HG03280 (cell line): Measurements from ENCODE around the gene MACROD2.

ENCODE experiments used
- ATAC-seq: cut with Tn5 transposase; IDR thresholded peaks from one replicate; pipeline ENCODE4 v1.9.1; 2021; ENCODE audit warnings: mild to moderate bottlenecking, moderate library complexity; ENCODE audit not compliant: unreplicated experiment

The MACROD2 gene

DNA sequence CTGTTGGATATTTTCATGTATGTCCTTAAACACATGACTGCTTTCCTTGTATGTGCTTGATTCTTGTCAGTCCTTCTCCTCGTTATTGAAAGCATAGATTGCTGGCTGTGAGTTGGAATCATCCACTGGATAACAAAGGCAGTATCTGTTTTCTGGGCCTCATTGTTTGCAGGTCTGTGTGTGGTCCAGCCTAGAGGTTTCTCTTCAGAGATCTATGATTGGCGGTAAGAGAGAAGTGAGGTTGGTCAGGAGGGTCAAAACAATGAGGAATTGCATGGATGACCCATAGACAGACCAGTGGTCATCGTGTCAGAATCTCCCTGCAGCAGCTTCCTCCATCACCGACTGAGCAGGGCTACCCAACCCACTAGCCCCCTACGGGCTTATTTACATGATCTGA is 1663.0 kb downstream of the MACROD2 start:
- ATAC-seq, result no peak

DNA sequence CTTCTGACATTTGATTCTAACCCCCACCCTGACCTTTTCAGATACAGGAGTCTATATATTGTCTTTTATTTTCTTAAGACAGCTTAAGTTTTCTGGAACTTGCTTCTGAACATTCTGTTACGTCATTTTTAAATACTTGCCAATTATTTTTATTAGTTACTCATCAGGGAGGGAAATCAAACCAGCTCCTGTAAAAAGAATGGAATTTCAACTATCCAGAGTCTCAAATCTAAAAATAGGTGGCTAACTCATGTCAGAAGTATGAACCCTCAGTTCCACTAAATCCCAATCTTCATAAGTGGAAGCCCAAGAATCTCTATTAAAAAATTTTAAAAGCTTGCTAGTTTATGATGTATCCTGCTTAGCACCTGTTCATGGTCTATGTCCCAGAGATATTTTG is 1677.9 kb downstream of the MACROD2 start:
- ATAC-seq, result no peak

DNA sequence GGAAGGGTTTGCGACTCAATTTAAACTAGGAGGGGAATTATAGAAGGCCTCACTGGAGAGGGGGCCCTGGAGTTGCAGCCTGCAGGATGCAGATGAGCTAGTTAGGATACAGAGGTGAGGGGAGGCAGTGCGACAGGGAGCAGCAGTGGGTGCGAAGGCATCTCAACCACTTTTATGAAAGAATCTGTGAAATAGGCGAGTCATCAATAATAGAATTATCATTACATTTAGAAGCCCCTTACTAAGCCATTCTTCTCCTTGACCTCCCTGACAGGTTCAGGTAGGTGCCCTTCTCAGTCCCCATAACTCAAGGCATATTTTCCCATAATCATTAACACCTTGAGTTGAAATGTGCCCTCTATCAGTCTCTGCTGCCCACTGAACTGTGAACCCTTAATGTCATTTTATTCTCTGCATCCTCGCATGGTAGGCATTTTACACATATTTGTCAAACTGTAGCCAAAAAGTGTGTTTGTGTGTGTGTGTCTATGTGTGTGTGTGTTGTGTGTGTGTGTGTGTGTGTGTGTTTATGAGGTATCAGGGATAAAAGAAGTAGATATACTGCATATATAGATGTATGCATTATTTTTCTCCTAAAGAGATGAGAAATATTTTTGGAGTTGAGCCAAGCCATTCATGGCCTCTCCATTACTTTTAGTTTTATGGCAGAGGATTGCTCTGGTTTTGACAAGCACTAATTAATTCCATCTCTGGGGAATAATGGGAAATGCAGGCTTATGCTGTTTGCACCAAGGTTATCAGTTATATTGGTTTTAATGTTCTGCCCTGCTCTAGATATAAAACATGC is 1679.1 kb downstream of the MACROD2 start:
- no peak for ATAC-seq

DNA sequence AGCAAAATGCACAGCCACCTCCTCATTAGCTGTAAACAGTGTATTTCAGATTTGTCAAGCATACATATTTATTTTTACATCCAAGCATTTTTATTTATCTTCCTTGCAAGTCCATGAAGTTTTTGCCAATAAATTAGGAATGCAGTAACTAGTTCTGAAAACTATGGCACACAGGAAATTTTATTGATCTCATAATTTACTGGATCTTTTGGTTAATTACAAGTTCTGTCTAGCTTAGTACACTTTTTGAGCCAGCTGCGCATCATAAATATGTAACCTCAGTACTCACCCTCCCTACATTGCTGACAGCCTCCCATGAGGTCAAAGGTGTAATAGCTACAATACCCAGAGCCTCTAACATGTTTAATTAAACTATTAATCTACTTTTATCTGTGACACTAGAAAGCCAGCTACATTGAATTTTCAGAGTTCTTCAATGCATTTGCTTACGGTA is 1679.8 kb downstream of the MACROD2 start:
- no peak for ATAC-seq

DNA sequence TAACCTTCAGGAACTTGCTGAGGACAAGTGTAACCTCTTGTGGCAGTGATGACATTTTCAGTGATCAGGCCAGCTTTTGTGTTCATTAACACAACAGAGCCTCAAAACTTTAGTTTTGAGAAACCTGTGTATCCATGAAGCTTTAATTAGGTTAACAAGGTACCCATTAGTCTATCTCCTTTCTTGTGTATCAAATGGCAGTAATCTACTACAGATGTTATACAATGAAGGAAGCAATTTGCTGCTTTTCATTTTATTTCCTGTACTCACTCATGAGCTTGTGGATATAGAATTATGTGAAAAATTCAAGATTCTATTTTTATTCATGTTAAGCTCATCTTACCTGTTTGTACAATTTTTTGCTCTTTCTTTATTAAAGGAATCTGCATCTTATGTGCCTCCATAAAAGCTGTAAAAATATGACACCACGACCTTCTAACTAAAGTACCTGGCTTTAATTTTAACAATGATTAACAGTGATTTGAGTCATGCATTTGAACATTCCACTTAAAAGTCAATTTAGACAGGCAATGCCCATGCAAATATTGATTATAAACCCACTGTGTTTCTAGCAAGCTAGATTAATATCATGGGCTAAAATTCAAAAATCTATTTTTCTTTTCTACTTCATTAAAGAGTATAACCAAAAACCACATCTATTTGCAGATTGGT is 1680.6 kb downstream of the MACROD2 start:
- ATAC-seq, result no peak

DNA sequence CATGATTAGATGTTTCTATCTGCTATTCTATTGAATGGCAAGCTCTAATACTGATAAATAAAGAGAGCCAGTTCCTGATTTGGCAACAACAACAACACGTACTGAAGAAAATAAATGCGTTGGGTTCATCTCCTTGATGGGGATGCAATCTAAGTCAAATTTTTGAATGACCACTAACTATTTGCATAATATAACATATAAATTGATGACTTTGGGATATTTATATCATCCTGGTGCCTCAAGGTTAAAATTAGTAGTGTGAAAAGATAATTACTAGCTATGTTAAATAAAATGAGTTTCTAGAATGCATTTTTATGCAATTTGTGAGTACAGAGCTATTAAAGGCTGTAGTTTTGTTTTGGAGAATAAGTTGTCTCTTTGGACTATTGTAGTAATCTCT is 1681.5 kb downstream of the MACROD2 start:
- ATAC-seq, result no peak

DNA sequence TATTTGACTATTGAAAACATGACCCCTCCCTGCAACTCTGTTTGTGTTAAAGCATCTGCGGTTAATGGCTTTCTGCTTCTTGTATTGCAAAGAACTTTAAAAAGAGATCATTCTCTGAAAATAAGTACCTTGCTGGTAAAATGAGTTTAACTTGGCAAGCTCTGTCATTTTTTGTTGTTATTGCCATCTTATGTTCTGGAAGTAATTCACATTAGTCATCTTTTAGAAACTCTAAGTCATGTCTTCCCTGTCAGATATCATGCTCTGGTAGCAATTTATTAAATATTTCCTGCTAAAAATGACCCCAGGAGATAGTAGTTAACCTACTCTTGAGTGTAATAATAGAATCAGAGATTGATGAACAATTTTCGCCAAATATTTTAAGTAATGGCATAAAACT is 1687.4 kb downstream of the MACROD2 start:
- no peak for ATAC-seq

DNA sequence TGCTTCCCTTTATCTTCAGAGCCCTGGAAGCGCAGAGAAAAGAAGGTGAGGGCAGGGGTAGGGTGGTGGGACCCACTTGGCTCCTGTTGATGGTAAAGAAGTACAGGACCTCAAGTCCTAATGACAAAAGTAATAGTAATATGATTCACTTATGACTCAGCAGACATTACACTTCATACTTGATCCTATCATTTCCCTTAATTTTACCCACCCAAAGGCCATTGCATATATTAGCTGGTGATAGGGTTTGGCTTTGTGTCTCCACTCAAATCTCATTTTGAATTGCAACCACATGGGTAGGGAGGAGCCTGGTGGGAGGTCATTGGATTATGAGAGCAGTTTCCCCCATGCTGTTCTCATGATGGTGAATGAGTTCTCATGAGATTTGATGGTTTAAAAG is 1697.3 kb downstream of the MACROD2 start:
- no peak for ATAC-seq

DNA sequence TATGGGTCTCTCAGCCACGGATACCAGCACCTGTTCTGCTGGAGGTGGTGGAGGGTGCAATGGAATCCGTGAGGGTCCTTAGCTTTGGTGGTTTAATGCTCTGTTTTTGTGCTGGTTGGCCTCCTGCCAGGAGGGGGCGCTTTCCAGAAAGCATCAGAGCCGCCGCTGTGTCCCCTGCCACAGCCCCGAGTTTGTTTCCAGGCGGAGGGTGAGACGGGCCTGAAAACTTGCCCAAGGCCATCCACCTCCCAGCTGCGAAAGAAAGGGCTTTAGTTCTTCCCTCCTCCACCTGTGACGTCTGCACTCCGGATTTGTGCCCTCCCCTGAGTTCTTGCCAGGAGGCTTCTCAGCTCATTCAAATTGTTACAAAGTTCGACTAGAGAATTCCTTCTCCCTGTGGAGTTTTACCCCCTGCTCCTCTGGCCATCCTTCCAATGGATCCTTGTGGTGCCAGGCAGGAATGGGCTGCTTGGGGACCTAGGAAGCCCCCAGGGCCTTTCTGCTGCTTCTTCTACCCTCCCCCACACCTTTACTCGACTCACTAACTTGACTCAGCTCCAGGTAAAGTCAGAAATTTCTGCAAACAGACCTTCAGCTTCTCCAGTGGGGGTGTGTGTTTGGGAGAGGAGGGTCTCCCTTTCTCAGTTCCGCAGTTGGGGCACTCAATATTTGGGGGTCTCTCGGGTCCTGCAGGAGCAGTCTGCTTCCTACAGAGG is 1704.3 kb downstream of the MACROD2 start:
- no peak for ATAC-seq

DNA sequence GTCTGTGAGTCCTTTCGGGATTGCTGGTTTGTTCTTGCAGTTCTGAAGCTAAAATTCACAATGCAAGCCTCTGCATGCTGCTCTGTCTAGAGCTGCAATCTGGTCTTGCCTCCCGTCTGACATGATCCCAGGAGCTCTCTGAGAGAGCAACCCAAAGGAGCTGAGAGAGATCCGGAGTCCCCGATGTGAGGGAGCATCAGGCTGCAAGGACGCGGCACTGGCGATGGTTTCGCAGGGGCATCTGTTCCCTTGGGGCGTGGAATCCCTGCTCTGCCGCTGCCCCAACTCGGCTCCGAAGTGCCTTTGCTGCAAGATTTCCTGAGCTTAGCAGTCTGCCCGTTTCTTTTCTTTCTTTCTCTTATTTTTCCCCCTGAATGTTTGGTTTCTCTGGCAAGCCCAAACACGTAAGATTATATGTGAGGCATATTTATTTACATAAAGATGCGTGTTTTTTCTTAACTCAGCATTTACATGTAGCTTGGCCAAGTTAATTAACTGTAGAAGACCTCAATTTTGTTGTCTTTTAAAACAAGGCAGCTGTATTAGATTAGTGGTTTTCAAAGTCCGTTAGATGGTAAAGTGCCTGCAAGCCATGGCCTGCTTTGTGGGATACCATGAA is 1704.9 kb downstream of the MACROD2 start:
- ATAC-seq, result no peak

DNA sequence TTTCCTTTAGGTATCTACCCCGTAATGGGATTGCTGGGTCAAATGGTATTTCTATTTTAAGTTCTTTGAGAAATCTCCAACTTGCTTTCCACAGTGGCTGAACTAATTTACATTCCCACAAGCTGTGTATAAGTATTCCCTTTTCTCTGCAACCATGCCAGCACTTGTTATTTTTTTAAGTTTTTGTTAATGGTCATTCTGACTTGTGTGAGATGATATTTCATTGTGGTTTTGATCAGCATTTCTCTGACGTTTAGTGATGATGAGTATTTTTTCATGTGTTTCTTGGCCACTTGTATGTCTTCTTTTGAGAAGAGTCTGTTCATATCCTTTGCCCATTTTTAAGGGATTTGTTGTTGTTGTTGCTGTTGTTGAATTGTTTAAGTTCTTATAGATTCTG is 1706.8 kb downstream of the MACROD2 start:
- no peak for ATAC-seq

DNA sequence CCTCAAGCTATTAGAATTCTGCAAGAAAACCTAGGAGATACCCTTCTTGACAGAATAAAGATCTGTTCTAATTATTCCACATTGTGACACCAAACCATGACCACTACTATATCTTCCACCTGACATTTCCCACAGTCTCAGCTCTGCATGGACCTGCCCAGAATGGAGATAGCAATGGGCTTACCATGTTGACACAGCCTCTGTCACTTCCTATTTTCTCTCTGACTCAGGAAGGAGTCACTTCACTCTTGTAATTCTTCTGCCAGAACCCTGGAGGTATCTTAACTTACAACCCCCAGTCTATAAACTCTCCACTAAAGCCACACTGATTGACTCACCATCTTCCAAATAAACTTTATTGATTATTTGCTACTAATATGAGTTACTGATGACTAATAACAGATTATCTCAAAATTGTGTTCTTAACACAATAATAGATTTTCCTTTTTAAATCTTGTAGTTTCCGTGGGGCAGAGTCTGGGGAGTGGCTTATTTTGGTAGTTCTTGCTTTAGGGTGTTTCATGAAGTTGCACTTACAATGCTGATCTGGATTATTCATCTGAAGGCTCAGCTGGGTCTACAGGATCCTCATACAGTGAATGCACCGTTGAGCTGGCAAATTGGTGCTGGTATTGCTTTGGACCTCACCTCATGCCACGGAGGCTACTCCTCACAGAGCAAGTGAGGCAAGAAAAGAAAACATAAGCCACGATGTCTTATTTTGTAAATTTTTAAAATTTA is 1708.0 kb downstream of the MACROD2 start:
- no peak for ATAC-seq

DNA sequence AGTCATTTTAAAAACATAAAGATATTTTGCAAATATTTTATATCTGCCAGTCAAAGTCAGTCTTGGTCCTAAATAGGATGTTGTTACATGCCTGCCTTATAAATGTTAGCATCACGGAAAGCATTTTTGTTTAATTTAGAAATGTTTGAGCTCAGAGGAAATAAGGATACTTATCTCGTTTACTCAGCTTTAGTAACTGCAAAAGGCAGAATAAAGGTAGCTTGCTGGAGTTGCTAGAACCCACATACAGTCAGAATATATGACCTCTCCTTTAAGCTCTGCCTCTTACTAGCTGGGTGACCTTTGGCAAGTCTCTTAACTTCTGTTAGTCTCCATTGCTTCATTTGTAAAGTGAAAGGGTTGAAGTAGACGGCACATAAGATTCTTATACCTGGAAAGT is 1710.7 kb downstream of the MACROD2 start:
- no peak for ATAC-seq

DNA sequence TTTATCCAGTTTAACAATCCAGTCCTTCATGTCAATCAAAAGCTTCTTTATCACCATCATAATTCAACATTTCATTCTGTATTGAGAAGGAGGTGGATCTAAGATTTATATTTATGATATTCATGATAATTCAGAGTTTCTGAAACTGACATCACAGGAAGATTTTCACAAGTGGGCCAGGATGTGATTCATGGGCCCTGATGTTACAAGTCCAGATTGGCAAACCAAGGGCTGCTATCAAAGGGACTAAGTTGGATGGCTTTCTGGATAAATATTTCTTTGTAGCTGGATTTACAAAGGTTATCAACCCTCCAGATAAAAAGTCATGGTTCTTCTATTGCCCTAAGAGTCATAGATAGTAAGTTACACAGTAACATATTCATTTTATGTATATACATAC is 1711.4 kb downstream of the MACROD2 start:
- no peak for ATAC-seq

DNA sequence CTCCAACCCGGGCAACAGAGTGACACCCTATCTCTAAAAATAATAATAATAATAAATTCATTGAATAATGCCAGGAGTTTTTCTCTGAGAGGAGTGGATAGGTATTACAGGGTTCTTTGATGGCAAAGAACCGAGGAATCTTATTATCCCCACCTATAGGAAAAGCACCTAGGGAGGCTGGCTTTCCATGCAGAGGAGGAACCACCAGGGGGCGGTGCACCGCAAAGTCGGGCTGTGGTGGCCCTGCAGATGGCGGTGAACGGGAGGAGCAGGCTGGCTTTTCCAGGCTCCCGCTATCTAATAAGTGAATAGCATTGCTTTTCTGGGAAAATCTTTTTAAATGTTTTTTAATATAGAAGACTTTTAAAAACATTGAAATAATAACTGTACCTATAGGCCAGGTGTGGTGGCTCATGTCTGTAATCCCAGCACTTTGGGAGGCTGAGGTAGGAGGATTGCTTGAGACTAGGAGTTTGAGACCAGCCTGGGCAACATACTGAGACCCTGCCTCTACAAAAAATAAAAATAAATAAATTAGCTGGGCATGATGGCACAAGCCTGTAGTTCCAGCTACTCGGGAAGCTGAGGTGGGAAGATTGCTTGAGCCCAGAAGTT is 1713.8 kb downstream of the MACROD2 start:
- no peak for ATAC-seq

DNA sequence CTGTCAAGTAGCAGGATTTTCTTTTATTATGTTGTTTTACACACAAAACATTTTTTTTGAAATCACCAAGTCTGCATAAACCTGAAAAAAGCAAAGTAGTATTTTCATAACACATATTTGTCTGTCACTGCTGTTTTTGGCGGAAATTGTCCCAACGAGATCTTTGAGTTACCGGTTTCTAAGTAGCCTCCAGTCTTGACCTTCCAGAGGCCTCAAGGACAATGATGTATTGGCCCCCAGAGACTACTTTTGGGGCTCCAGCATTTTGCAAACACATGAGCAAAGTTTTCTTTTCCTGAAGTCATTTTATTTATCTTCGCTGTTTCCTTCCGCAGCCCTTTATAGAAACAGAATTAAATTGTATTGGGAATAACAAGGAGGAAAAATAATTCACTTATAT is 1715.3 kb downstream of the MACROD2 start:
- no peak for ATAC-seq

DNA sequence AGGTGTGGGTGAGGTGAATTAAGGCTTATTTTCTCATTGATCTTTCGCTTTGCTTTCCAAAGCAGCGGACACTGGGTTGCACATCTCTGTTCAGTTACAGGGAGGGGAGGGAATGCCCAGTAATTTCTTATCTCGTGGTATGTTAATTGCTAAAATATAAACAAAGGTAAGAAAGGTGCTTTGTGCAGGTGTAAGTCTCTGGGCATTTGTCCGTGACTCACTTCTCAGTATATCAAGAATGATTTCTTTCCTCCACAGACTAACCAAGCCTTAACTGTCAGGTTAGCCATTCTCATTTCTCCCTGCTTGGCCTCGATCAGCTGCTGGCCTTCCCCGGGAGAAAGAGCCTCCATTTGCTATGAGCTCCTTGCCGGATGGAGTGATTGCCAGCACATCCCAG is 1715.9 kb downstream of the MACROD2 start:
- no peak for ATAC-seq

DNA sequence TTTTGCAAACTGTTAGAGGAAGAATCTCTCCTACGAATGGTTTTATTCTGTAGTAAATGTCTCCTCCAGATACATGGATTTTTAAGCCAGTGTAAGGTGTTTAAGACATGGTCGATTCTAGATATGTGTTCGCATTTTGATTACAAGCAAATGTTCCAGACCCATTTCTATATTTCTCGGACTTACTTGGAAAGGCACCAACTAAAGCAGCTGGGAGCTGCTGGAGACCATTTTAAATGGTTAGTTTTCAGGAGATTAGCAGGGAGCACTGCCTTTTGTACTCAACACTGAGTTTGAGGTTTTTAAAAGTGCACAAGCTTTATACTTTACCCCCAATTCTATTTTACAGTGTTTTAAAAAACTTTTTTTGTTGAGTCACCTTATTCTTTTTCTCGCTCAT is 1720.9 kb downstream of the MACROD2 start:
- no peak for ATAC-seq

DNA sequence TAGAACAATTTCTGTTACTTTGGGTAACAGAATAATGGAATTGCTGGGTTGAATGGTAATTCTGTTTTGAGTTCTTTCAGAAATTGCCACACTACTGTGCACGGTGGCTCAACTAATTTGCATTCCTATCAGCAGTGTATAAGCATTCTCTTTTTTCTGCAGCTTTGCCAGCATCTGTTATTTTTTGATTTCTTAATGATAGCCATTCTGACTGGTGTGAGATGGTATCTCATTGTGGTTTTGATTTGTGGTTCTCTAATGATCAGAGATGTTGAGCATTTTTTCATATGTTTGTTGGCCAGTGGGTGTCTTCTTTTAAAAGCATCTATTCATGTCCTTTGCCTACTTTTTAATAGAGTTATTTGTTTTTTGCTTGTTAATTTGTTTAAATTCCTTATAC is 1731.1 kb downstream of the MACROD2 start:
- ATAC-seq, result no peak

DNA sequence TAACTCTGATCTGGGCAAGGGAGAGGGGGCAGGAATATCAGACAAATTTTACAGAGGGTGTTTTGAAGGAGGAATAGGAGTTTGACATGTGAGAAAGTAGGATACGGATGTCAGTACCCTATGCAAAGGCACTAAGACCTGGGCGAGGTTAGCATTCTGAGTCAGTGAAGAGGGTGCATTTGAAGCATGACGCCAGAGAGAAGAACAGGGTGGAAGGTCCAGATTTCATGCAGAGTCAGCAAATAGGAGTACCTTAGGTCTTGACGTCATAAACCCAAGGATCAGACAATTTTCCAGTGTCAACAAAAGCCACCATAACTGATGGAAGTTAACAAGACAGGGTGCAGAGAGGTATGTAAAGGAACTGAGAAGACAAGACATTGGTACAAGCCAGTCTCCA is 1738.7 kb downstream of the MACROD2 start:
- ATAC-seq, result no peak
